SU-DHL-6 (cell line): ENCODE data around the gene KCTD6.

Experiments used
- CTCF ChIP-seq: fragments of 200-600 bp; sonication (generic); IDR thresholded peaks from one replicate; pipeline ENCODE4 v1.5.1; 2017; ENCODE audit warnings: antibody characterized with exemption, mild to moderate bottlenecking, low read length, moderate library complexity; ENCODE audit not compliant: insufficient read depth, poor library complexity, severe bottlenecking
- EZH2phosphoT487 ChIP-seq: fragments of 200-600 bp; sonication (generic), shearing (Covaris generic); conservative IDR thresholded peaks from 2 replicates; pipeline ENCODE4 v1.6.1; 2018; ENCODE audit warnings: mild to moderate bottlenecking, antibody characterized with exemption, low read length, moderate library complexity, mixed read lengths

- TF ChIP-seq CTCF: no peak
- no peak for TF ChIP-seq EZH2phosphoT487
Observed at GRCh38 chr3:58484722-58485069, 7.2 kb upstream of the KCTD6 start.
